Activated T-cell treated with anti-CD3 and anti-CD28 coated beads, Interleukin-2, amount 50 U/mL, for 24 hours (primary cell): ENCODE data around the gene HDAC1.
A peak's percentile ranks its signal among the peaks of the same experiment; 100 is the strongest.
"Not testable (repeated sequence)": the region's sequence is repeated elsewhere in the genome, so short reads cannot be mapped to it uniquely, and the experiment has no call there.

Experiments
- DNase-seq: peaks from one replicate; pipeline ENCODE4 v3.0.0-alpha.2; 2020
- H3K27ac Mint-ChIP-seq: 2 replicates; pipeline ENCODE4 v1.8.0; 2020; ENCODE audit warnings: mild to moderate bottlenecking, mixed read lengths
- H3K27me3 Mint-ChIP-seq: 2 replicates; pipeline ENCODE4 v1.8.0; 2020; ENCODE audit warnings: mixed read lengths
- H3K36me3 Mint-ChIP-seq: 2 replicates; pipeline ENCODE4 v1.8.0; 2020; ENCODE audit warnings: low read depth, mixed read lengths
- H3K4me1 Mint-ChIP-seq: 2 replicates; pipeline ENCODE4 v1.8.0; 2020; ENCODE audit warnings: low read depth, mixed read lengths
- H3K4me3 Mint-ChIP-seq: 2 replicates; pipeline ENCODE4 v1.8.0; 2020; ENCODE audit warnings: mild to moderate bottlenecking, moderate library complexity, mixed read lengths
- H3K9me3 Mint-ChIP-seq: 2 replicates; pipeline ENCODE4 v1.8.0; 2020; ENCODE audit warnings: mixed read lengths

The HDAC1 gene

GRCh38 chr1:32265846-32266245 lies 26.0 kb upstream of the HDAC1 start:
- no peak for DNase-seq
- H3K36me3 Mint-ChIP-seq: peaks cover 41% of the 10 kb centered on the region
- H3K27me3 Mint-ChIP-seq: no peaks in the 10 kb centered on the region
- H3K4me1 Mint-ChIP-seq: peaks cover 50% of the 10 kb centered on the region
- H3K9me3 Mint-ChIP-seq: no peaks in the 10 kb centered on the region
- peak overlapping the region; percentile 85 for H3K27ac Mint-ChIP-seq
- H3K4me3 Mint-ChIP-seq: no peak overlapping the region

- no peaks in the 10 kb centered on the region for H3K9me3 Mint-ChIP-seq
- peak overlapping the region; percentile 97 for H3K27ac Mint-ChIP-seq
- H3K4me1 Mint-ChIP-seq: peaks cover 60% of the 10 kb centered on the region
- no peak for DNase-seq
- H3K27me3 Mint-ChIP-seq: no peaks in the 10 kb centered on the region
- peak overlapping the region; percentile 50 for H3K4me3 Mint-ChIP-seq
- H3K36me3 Mint-ChIP-seq: peaks cover 47% of the 10 kb centered on the region
These were observed 24.8 kb upstream of the HDAC1 start for GRCh38 chr1:32266921-32267591.

- peaks cover 49% of the 10 kb centered on the region for H3K36me3 Mint-ChIP-seq
- no peaks in the 10 kb centered on the region for H3K9me3 Mint-ChIP-seq
- H3K27me3 Mint-ChIP-seq: no peaks in the 10 kb centered on the region
- peaks cover 68% of the 10 kb centered on the region for H3K4me1 Mint-ChIP-seq
- H3K27ac Mint-ChIP-seq: peak overlapping the region; percentile 85
- H3K4me3 Mint-ChIP-seq: no peak overlapping the region
- DNase-seq: no peak
These were observed 22.1 kb upstream of the HDAC1 start for GRCh38 chr1:32269744-32270143.

- peak overlapping the region; percentile 95 for H3K27ac Mint-ChIP-seq
- H3K36me3 Mint-ChIP-seq: peaks cover 61% of the 10 kb centered on the region
- no peak for DNase-seq
- H3K9me3 Mint-ChIP-seq: no peaks in the 10 kb centered on the region
- no peaks in the 10 kb centered on the region for H3K27me3 Mint-ChIP-seq
- peaks cover 61% of the 10 kb centered on the region for H3K4me1 Mint-ChIP-seq
- peak overlapping the region; percentile 63 for H3K4me3 Mint-ChIP-seq
These were observed 19.1 kb upstream of the HDAC1 start for GRCh38 chr1:32272557-32273390.

GRCh38 chr1:32273391-32274208 lies 18.3 kb upstream of the HDAC1 start:
- DNase-seq: peak; percentile 80
- peaks cover 69% of the 10 kb centered on the region for H3K36me3 Mint-ChIP-seq
- H3K27ac Mint-ChIP-seq: peak overlapping the region; percentile 95
- peaks cover 61% of the 10 kb centered on the region for H3K4me1 Mint-ChIP-seq
- peak overlapping the region; percentile 63 for H3K4me3 Mint-ChIP-seq
- no peaks in the 10 kb centered on the region for H3K9me3 Mint-ChIP-seq
- no peaks in the 10 kb centered on the region for H3K27me3 Mint-ChIP-seq

- peak; percentile 43 for DNase-seq
- Mint-ChIP-seq H3K4me3 (peak overlapping the region; percentile 63), H3K9me3 (no peaks in the 10 kb centered on the region), H3K27ac (peak overlapping the region; percentile 95), H3K4me1 (peaks cover 57% of the 10 kb centered on the region), H3K27me3 (no peaks in the 10 kb centered on the region), H3K36me3 (peaks cover 77% of the 10 kb centered on the region)
These were observed 17.1 kb upstream of the HDAC1 start for GRCh38 chr1:32274646-32275340.

GRCh38 chr1:32275424-32275823 lies 16.5 kb upstream of the HDAC1 start:
- peaks cover 58% of the 10 kb centered on the region for H3K4me1 Mint-ChIP-seq
- no peaks in the 10 kb centered on the region for H3K27me3 Mint-ChIP-seq
- H3K27ac Mint-ChIP-seq: peak overlapping the region; percentile 95
- peaks cover 80% of the 10 kb centered on the region for H3K36me3 Mint-ChIP-seq
- no peak for DNase-seq
- no peak overlapping the region for H3K4me3 Mint-ChIP-seq
- no peaks in the 10 kb centered on the region for H3K9me3 Mint-ChIP-seq

GRCh38 chr1:32276032-32276782 lies 15.7 kb upstream of the HDAC1 start:
- DNase-seq: no peak
- H3K4me3 Mint-ChIP-seq: no peak overlapping the region
- H3K36me3 Mint-ChIP-seq: peaks cover 84% of the 10 kb centered on the region
- H3K9me3 Mint-ChIP-seq: no peaks in the 10 kb centered on the region
- H3K4me1 Mint-ChIP-seq: peaks cover 55% of the 10 kb centered on the region
- H3K27ac Mint-ChIP-seq: peak overlapping the region; percentile 44
- H3K27me3 Mint-ChIP-seq: no peaks in the 10 kb centered on the region

- not testable (repeated sequence) for H3K9me3 Mint-ChIP-seq, H3K4me1 Mint-ChIP-seq, H3K27me3 Mint-ChIP-seq, DNase-seq, H3K4me3 Mint-ChIP-seq
- H3K27ac Mint-ChIP-seq: peak overlapping the region; percentile 71
- H3K36me3 Mint-ChIP-seq: peaks cover 70% of the 10 kb centered on the region
These were observed 7.1 kb upstream of the HDAC1 start for GRCh38 chr1:32284777-32285176.

- H3K4me3 Mint-ChIP-seq: no peak overlapping the region
- no peaks in the 10 kb centered on the region for H3K9me3 Mint-ChIP-seq
- H3K36me3 Mint-ChIP-seq: peaks cover 63% of the 10 kb centered on the region
- H3K27me3 Mint-ChIP-seq: no peaks in the 10 kb centered on the region
- H3K4me1 Mint-ChIP-seq: peaks cover 9% of the 10 kb centered on the region
- H3K27ac Mint-ChIP-seq: peak overlapping the region; percentile 72
- DNase-seq: no peak
These were observed 6.2 kb upstream of the HDAC1 start for GRCh38 chr1:32285658-32286057.

- peak overlapping the region; percentile 67 for H3K27ac Mint-ChIP-seq
- peaks cover 53% of the 10 kb centered on the region for H3K36me3 Mint-ChIP-seq
These were observed 5.1 kb upstream of the HDAC1 start for GRCh38 chr1:32286763-32287162.

GRCh38 chr1:32289256-32289655 lies 2.6 kb upstream of the HDAC1 start:
- no peaks in the 10 kb centered on the region for H3K9me3 Mint-ChIP-seq
- H3K36me3 Mint-ChIP-seq: peaks cover 45% of the 10 kb centered on the region
- DNase-seq: no peak
- no peak overlapping the region for H3K27ac Mint-ChIP-seq
- H3K4me1 Mint-ChIP-seq: peaks cover 35% of the 10 kb centered on the region
- H3K27me3 Mint-ChIP-seq: no peaks in the 10 kb centered on the region
- no peak overlapping the region for H3K4me3 Mint-ChIP-seq

More at GRCh38 chr1:32286763-32287162, 5.1 kb upstream of the HDAC1 start:
- H3K4me1 Mint-ChIP-seq: peaks cover 17% of the 10 kb centered on the region
- no peak overlapping the region for H3K4me3 Mint-ChIP-seq
- H3K9me3 Mint-ChIP-seq: no peaks in the 10 kb centered on the region
- no peaks in the 10 kb centered on the region for H3K27me3 Mint-ChIP-seq
- no peak for DNase-seq

- H3K27ac Mint-ChIP-seq: peak overlapping the region; percentile 98
- H3K4me1 Mint-ChIP-seq: peaks cover 51% of the 10 kb centered on the region
- no peak for DNase-seq
- peaks cover 46% of the 10 kb centered on the region for H3K36me3 Mint-ChIP-seq
- peak overlapping the region; percentile 100 for H3K4me3 Mint-ChIP-seq
- no peaks in the 10 kb centered on the region for H3K27me3 Mint-ChIP-seq
- no peaks in the 10 kb centered on the region for H3K9me3 Mint-ChIP-seq
These were observed 657 bp upstream of the HDAC1 start for GRCh38 chr1:32291145-32291707.
